ENCODE data around the gene PRDM11.
"Not testable (repeated sequence)": the region's sequence is repeated elsewhere in the genome, so short reads cannot be mapped to it uniquely, and the experiment has no call there.

Gene PRDM11

GRCh38 chr11:45237711-45238315, 91.4 kb downstream of the PRDM11 start:
- no peak for DNase-seq

GRCh38 chr11:45238724-45239123, 92.3 kb downstream of the PRDM11 start:
- no peak for DNase-seq

- no peak for DNase-seq
These were observed 93.3 kb downstream of the PRDM11 start for GRCh38 chr11:45239733-45240132.

GRCh38 chr11:45243967-45244366, 97.5 kb downstream of the PRDM11 start:
- DNase-seq = no peak

GRCh38 chr11:45245218-45246045, 99.0 kb downstream of the PRDM11 start:
- no peak for DNase-seq

- DNase-seq = no peak
These were observed 99.8 kb downstream of the PRDM11 start for GRCh38 chr11:45246241-45246640.

GRCh38 chr11:45247433-45247832, 101.0 kb downstream of the PRDM11 start:
- no peak for DNase-seq

GRCh38 chr11:45248501-45249011, 102.1 kb downstream of the PRDM11 start:
- DNase-seq = no peak

GRCh38 chr11:45249372-45249771, 102.9 kb downstream of the PRDM11 start:
- DNase-seq = not testable (repeated sequence)

GRCh38 chr11:45250035-45250718, 103.7 kb downstream of the PRDM11 start:
- no peak for DNase-seq

GRCh38 chr11:45252134-45252856, 105.9 kb downstream of the PRDM11 start:
- DNase-seq = no peak

GRCh38 chr11:45252877-45253276, 106.4 kb downstream of the PRDM11 start:
- no peak for DNase-seq

GRCh38 chr11:45253640-45254039, 107.2 kb downstream of the PRDM11 start:
- no peak for DNase-seq

- no peak for DNase-seq
These were observed 107.6 kb downstream of the PRDM11 start for GRCh38 chr11:45254070-45254469.

- no peak for DNase-seq
These were observed 112.6 kb downstream of the PRDM11 start for GRCh38 chr11:45258982-45259530.

- DNase-seq = no peak
These were observed 113.2 kb downstream of the PRDM11 start for GRCh38 chr11:45259592-45259991.

- DNase-seq = no peak
These were observed 113.6 kb downstream of the PRDM11 start for GRCh38 chr11:45260071-45260470.

GRCh38 chr11:45262900-45263299, 116.5 kb downstream of the PRDM11 start:
- DNase-seq = no peak

- DNase-seq = no peak
These were observed 117.3 kb downstream of the PRDM11 start for GRCh38 chr11:45263773-45264172.

- DNase-seq = no peak
These were observed 118.5 kb downstream of the PRDM11 start for GRCh38 chr11:45264839-45265515.

GRCh38 chr11:45265969-45266675, 119.7 kb downstream of the PRDM11 start:
- no peak for DNase-seq

Data from GOT3 (cell line).